DND-41 (cell line): Measurements from ENCODE around the gene ZNF594.
"Not testable (repeated sequence)": the region's sequence is repeated elsewhere in the genome, so short reads cannot be mapped to it uniquely, and the experiment has no call there.

ENCODE experiments used
- ATAC-seq: fragments of 200-7000 bp; cut with Tn5 transposase; 3 replicates; pipeline ENCODE4 v1.9.1; 2021; ENCODE audit warnings: low read depth; ENCODE audit not compliant: insufficient read depth
- DNase-seq: peaks from one replicate; pipeline ENCODE4 v3.0.0-alpha.2; 2020
- H2AFZ ChIP-seq: 2 replicates; pipeline ENCODE4 v1.6.0; 2012; ENCODE audit warnings: low read depth, low read length
- H3K27ac ChIP-seq: 2 replicates; pipeline ENCODE4 v1.5.1; 2012; ENCODE audit warnings: low read length, inconsistent platforms
- H3K27me3 ChIP-seq: fragments of 200-600 bp; sonication (generic); 2 replicates; pipeline ENCODE4 v1.6.0; 2012; ENCODE audit warnings: low read length, mild to moderate bottlenecking, inconsistent platforms; ENCODE audit not compliant: insufficient read depth, poor library complexity
- H3K36me3 ChIP-seq: 2 replicates; pipeline ENCODE4 v1.5.1; 2012; ENCODE audit warnings: low read length, inconsistent platforms; ENCODE audit not compliant: insufficient read depth
- H3K4me1 ChIP-seq: 2 replicates; pipeline ENCODE4 v1.5.1; 2012; ENCODE audit warnings: mild to moderate bottlenecking, low read length; ENCODE audit not compliant: insufficient read depth
- H3K4me2 ChIP-seq: 2 replicates; pipeline ENCODE4 v1.6.0; 2012; ENCODE audit warnings: mild to moderate bottlenecking, moderate library complexity, low read length, inconsistent platforms; ENCODE audit not compliant: insufficient read depth
- H3K4me3 ChIP-seq, 2 experiments: fragments of 200-600 bp in 1 of 2; shearing (Covaris generic) in 1 of 2; 2 replicates each; pipeline ENCODE4 v1.5.1; 2012 to 2016; ENCODE audit warnings: inconsistent platforms in 2 of 2, low read length in 2 of 2, mild to moderate bottlenecking in 2 of 2, low read depth in 1 of 2, moderate library complexity in 1 of 2
- H3K79me2 ChIP-seq: 2 replicates; pipeline ENCODE4 v1.6.0; 2012; ENCODE audit warnings: low read length, inconsistent platforms; ENCODE audit not compliant: insufficient read depth
- H3K9ac ChIP-seq: 2 replicates; pipeline ENCODE4 v1.6.0; 2012; ENCODE audit warnings: low read depth, mild to moderate bottlenecking, inconsistent platforms, low read length, moderate library complexity
- H3K9me3 ChIP-seq: 2 replicates; pipeline ENCODE4 v1.5.1; 2012; ENCODE audit warnings: low read length, moderate library complexity, mild to moderate bottlenecking, inconsistent platforms; ENCODE audit not compliant: insufficient read depth, severe bottlenecking
- H4K20me1 ChIP-seq: 2 replicates; pipeline ENCODE4 v1.6.0; 2012; ENCODE audit warnings: low read length; ENCODE audit not compliant: insufficient read depth
- EZH2 ChIP-seq: IDR thresholded peaks from 3 replicates; pipeline ENCODE4 v1.6.1; 2012; ENCODE audit warnings: borderline replicate concordance, low read depth, mild to moderate bottlenecking, moderate library complexity, low read length, inconsistent platforms; ENCODE audit not compliant: severe bottlenecking
- TF ChIP-seq, protein P1 (sequence below): IDR thresholded peaks from 2 replicates; pipeline ENCODE4 v1.5.1; 2012; ENCODE audit warnings: borderline replicate concordance, low read length, moderate library complexity, mild to moderate bottlenecking; ENCODE audit not compliant: poor library complexity, severe bottlenecking; ENCODE audit errors: extremely low read depth

Gene ZNF594

DNA sequence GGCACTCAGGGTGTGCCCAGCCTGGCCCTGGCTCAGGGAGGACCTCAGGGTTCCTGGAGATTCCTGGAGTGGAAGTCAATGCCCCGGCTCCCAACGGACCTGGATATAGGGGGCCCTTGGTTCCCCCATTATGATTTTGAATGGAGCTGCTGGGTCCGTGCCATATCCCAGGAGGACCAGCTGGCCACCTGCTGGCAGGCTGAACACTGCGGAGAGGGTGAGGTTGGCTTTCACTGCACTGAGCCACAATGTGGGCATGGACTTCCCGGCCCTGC lies 52.3 kb downstream of the ZNF594 start:
- Histone ChIP-seq H3K4me1 (no peaks in the 10 kb centered on the region), H3K4me2 (no peak overlapping the region), H3K36me3 (no peaks in the 10 kb centered on the region), H3K27me3 (peaks cover 3% of the 10 kb centered on the region), H3K27ac (no peak overlapping the region), H3K9me3 (no peaks in the 10 kb centered on the region), H3K4me3 (no peak overlapping the region), H3K79me2 (no peaks in the 10 kb centered on the region), H4K20me1 (no peaks in the 10 kb centered on the region), H2AFZ (no peak overlapping the region), H3K9ac (no peak overlapping the region)
- no peak for TF ChIP-seq EZH2
- TF ChIP-seq, protein P1, sequence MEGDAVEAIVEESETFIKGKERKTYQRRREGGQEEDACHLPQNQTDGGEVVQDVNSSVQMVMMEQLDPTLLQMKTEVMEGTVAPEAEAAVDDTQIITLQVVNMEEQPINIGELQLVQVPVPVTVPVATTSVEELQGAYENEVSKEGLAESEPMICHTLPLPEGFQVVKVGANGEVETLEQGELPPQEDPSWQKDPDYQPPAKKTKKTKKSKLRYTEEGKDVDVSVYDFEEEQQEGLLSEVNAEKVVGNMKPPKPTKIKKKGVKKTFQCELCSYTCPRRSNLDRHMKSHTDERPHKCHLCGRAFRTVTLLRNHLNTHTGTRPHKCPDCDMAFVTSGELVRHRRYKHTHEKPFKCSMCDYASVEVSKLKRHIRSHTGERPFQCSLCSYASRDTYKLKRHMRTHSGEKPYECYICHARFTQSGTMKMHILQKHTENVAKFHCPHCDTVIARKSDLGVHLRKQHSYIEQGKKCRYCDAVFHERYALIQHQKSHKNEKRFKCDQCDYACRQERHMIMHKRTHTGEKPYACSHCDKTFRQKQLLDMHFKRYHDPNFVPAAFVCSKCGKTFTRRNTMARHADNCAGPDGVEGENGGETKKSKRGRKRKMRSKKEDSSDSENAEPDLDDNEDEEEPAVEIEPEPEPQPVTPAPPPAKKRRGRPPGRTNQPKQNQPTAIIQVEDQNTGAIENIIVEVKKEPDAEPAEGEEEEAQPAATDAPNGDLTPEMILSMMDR = no peak
- ATAC-seq = no peak
- no peak for DNase-seq

DNA sequence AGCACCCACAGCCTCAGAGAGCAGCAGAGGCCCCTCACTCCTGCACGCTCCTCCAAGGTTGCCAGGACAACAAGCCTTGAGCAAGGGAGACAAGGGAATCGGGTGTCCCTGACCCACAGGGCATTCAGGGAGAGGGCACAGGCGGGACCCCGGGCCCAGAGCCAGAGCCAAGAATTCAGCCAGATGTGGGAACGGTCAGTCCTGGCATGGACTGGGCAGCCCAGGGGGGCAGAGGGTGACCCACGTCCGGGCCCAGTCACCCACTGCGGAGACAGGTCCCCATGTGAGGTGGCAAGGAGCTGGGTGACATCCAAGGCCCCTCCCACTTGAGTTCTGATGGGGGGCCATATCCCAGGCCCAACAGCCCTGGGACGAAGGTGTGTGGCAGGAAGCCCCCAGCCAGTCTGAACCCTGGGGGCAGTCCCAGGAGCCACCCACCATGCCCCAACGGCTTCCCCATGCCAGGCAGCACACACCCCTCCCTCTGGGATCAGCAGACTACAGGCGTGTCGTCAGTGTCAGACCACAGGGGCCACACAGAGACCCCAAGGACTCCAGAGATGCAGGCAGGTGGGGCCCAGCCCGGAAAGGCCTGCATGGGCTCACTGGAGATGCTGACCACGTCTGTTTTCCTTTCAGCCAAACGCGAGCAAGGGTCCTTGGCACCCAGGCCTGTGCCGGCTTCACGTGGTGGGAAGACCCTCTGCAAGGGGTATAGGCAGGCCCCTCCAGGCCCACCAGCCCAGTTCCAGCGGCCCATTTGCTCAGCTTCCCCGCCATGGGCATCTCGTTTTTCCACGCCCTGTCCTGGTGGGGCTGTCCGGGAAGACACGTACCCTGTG lies 52.8 kb downstream of the ZNF594 start:
- Histone ChIP-seq H3K79me2 (no peaks in the 10 kb centered on the region), H3K4me3 (no peak overlapping the region), H3K36me3 (no peaks in the 10 kb centered on the region), H3K9ac (no peak overlapping the region), H3K9me3 (no peaks in the 10 kb centered on the region), H4K20me1 (no peaks in the 10 kb centered on the region), H3K4me1 (no peaks in the 10 kb centered on the region), H3K4me2 (no peak overlapping the region), H3K27ac (no peak overlapping the region), H3K27me3 (peaks cover 3% of the 10 kb centered on the region), H2AFZ (no peak overlapping the region)
- ATAC-seq = no peak
- no peak for TF ChIP-seq EZH2
- TF ChIP-seq, protein P1 = no peak
- DNase-seq = no peak

DNA sequence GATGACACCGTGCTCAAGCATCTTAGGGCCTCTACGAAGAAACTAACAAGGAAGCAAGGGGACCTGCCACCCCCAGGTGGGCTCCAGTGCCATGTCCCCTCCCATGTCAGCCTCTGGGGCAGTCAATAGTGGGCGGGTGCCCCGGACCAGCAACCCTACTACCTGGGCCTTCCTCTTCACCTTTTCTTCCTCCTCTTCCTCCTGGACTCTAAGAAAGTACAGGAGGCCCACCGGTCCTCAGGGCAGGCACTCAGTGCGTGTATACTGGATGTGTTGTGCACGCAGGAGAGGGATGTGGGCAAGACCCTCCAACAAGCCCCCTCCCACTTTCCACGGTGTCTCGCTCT lies 53.5 kb downstream of the ZNF594 start:
- H3K9me3 ChIP-seq, H3K4me3 ChIP-seq, DNase-seq, H3K36me3 ChIP-seq, H3K9ac ChIP-seq, H3K27me3 ChIP-seq, ATAC-seq, H3K4me2 ChIP-seq, H4K20me1 ChIP-seq, H2AFZ ChIP-seq, H3K4me1 ChIP-seq, H3K79me2 ChIP-seq, H3K27ac ChIP-seq: not testable (repeated sequence)

DNA sequence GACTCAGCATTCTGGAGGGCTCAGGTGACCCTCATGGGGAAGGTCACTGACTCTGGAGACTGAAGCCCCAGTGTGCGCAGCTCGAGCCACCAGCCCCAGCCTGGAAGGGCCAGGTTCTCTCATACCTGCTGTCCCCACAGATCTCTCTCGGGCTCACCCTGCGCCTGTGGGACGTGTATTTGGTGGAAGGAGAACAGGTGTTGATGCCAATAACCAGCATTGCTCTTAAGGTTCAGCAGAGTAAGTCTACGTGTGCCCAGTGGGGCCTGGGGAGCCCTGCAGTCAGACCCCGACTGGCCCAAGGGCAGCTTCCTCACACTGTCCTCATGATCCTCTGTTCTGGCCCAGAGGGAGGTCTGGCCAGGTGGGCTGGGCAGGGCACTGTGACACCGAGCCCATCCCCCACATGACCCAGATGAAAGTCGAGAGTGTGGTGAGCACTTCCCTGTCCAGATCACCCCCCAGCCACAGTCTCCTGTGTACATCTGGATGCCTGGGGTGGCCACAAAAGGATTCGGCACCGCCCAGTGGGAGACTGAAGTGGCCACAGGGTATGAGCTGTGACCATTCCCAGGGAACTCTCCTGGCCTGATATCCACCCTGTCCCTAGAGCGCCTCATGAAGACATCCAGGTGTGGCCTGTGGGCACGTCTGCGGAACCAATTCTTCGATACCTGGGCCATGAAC lies 54.0 kb downstream of the ZNF594 start:
- ATAC-seq, H3K27ac ChIP-seq, H2AFZ ChIP-seq, H3K9ac ChIP-seq, H3K9me3 ChIP-seq, H4K20me1 ChIP-seq, H3K4me1 ChIP-seq, H3K27me3 ChIP-seq, H3K4me2 ChIP-seq, H3K79me2 ChIP-seq, H3K36me3 ChIP-seq, DNase-seq, H3K4me3 ChIP-seq: not testable (repeated sequence)

DNA sequence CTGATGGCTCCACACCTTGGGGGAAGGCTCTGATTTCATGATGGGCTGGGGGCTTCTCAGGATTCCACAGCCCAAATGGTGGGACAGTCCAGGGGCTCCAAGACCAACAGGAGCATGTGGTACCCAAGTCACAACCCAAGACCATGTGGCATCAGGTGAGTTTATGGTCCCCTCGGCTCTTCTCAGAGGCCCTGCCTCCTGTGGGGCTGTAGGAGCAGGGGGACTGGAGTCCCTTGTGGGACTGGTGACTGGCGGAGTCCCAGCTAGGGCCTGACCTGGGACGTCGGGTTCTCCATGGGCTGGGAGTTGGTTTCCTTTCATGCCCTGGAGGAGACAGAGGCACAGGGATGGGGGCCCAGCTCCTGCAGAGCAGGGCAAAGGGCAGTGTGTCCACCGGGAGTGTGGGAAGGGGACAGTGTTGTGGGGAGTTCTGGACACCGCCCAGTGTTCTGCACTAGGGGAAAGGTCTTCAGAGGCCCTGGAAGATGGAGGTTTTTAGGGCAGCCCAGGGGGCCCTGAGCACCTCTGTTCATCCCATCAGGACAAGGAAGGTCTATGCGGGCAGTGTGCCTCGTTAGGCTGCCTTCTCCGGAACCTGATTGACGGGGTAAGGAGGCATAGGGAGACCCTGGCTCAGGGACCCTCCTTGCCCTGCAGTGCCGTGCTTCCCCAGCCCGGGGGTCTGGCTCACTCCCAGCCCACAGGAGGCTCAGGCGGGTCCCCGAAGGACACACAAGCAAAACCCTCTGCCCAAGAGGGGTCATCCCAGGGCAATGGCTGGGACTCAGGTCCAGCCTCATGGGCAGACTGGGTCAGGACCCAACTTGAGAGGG lies 54.9 kb downstream of the ZNF594 start:
- not testable (repeated sequence) for H3K4me3 ChIP-seq, H3K4me1 ChIP-seq, H4K20me1 ChIP-seq, H3K4me2 ChIP-seq, H3K27me3 ChIP-seq, DNase-seq, H3K36me3 ChIP-seq, H3K9me3 ChIP-seq, H2AFZ ChIP-seq, H3K79me2 ChIP-seq, H3K27ac ChIP-seq, ATAC-seq, H3K9ac ChIP-seq
